ENCODE measurements around the gene FKBP10.

The FKBP10 gene

DNA sequence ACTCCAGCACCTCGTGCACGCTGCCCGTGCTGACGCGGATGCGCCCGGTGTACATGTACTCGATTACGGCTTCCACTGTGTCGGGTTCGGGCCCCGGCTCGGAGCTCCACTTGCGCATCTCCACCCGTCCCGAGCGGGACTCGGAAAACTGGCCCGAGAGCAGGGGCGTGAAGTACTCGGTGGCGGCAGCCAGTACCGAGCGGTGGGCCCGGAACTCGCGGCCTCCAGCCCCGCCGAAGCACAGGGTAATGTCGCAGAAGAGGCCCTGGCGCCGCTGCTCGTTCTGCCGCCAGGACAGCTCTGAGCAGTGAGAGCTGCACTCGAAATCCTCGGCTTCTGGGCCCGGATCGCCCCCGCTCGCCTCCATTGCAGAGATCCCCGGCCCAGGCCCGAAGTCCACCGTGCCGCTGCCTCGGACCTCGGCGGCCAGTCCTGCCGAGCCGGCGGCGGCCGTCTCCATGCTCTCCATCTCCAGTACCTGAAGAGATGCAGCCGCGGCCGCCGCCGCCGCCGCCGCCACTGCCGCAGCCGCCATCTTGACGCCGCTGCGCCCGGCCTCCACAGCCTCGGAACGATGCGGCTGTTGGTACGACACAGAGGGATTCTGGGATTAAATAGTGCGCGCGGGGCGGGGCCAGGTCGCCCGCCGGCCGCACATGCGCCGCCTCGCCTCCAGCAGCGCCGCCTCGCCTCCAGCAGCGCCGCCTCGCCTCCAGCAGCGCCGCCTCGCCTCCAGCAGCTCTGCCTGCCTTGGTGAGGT is 52.2 kb downstream of the FKBP10 start, which contains the start of gene KLHL11:
Gene KLHL11, minus strand, starts transcription at position 588 of the 760 bp plus-strand sequence. Its CDS starts 53 bp downstream, at position 535.
- TF ChIP-seq, protein P1, sequence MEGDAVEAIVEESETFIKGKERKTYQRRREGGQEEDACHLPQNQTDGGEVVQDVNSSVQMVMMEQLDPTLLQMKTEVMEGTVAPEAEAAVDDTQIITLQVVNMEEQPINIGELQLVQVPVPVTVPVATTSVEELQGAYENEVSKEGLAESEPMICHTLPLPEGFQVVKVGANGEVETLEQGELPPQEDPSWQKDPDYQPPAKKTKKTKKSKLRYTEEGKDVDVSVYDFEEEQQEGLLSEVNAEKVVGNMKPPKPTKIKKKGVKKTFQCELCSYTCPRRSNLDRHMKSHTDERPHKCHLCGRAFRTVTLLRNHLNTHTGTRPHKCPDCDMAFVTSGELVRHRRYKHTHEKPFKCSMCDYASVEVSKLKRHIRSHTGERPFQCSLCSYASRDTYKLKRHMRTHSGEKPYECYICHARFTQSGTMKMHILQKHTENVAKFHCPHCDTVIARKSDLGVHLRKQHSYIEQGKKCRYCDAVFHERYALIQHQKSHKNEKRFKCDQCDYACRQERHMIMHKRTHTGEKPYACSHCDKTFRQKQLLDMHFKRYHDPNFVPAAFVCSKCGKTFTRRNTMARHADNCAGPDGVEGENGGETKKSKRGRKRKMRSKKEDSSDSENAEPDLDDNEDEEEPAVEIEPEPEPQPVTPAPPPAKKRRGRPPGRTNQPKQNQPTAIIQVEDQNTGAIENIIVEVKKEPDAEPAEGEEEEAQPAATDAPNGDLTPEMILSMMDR (IDR thresholded peaks at IDR 0.05; ENCODE audit: insufficient read depth, low read length, poor library complexity, severe bottlenecking) = no peak
- peak within 1 kb of the TSS; percentile 98 for H3K4me3 ChIP-seq (replicated peaks; ENCODE audit: low read depth, low read length)
- DNase-seq (ENCODE audit: extremely low read depth, insufficient read length) = peak; percentile 93

DNA sequence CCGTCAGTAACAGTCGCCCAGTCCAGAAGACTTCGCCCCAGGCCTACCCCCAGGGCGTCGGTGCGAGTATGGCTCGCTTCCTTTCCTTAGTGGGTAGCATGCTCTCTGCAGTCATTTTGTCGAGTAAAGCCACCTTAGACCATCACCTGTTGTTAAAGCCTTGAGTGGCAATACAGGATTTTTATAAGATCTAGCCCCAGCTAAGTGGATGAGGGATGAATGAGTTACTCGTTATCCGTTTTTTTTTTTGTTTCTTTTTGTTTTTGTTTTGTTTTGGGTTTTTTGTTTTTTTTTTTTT is 52.7 kb downstream of the FKBP10 start:
- TF ChIP-seq, protein P1 (IDR thresholded peaks at IDR 0.05; ENCODE audit: insufficient read depth, low read length, poor library complexity, severe bottlenecking) = no peak
- Histone ChIP-seq H3K27me3 (replicated peaks; ENCODE audit: control insufficient read depth, insufficient read depth, low read length) (no peaks in the 10 kb centered on the region), H3K36me3 (ENCODE audit: control insufficient read depth, insufficient read depth, low read length) (peaks cover 3% of the 10 kb centered on the region), H3K4me3 (replicated peaks; ENCODE audit: low read depth, low read length) (peak overlapping the region; percentile 49)
- DNase-seq (ENCODE audit: extremely low read depth, insufficient read length) = no peak

More for the DNA sequence above, 52.2 kb downstream of the FKBP10 start, which contains the start of gene KLHL11:
- Histone ChIP-seq H3K27me3 (replicated peaks; ENCODE audit: control insufficient read depth, insufficient read depth, low read length) (no peaks in the 10 kb centered on the region), H3K36me3 (ENCODE audit: control insufficient read depth, insufficient read depth, low read length) (peaks cover under 1% of the 10 kb centered on the region)

DNA sequence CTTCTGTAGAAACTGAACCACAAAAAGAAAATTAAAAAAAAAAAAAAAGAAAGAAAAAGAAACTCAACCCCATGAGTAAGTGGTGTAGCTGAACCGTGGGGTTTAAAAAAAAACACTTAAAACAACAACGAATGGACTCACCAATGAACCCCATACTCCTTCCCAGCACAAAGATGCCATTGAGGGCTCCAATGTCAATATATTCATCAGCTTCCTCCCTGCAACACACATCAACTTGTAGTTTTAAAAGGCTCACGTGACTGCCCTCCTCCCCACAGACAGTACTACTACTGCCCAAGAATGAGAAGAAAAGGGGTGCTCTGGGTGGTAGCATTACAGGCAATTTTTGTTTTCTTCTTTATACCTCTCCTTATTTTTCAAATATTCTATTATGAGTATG is 55.8 kb downstream of the FKBP10 start:
- no peak for DNase-seq (ENCODE audit: extremely low read depth, insufficient read length)
- no peak overlapping the region for H3K4me3 ChIP-seq (replicated peaks; ENCODE audit: low read depth, low read length)
- TF ChIP-seq, protein P1 (IDR thresholded peaks at IDR 0.05; ENCODE audit: insufficient read depth, low read length, poor library complexity, severe bottlenecking) = no peak
- no peaks in the 10 kb centered on the region for H3K27me3 ChIP-seq (replicated peaks; ENCODE audit: control insufficient read depth, insufficient read depth, low read length)
- peaks cover 7% of the 10 kb centered on the region for H3K36me3 ChIP-seq (ENCODE audit: control insufficient read depth, insufficient read depth, low read length)

DNA sequence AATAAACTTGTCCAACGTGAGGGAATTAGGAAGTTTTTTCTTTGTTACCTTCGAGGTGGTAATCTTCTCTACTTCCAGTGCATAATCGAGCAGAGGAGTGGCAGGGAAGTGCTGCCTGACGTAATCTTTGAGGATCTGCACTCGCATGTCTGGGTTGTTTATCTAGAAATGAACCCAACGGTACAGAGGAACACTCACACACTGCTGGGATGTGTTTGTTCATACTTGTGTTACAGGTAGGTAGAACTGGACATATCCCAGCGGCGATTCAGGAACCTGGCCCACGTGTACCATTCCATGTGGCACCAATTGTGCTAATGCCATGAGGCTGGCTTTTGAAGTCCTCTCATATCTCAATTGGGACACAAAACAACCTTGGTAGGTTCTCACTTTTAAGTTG is 56.6 kb downstream of the FKBP10 start:
- no peak for DNase-seq (ENCODE audit: extremely low read depth, insufficient read length)
- Histone ChIP-seq H3K27me3 (replicated peaks; ENCODE audit: control insufficient read depth, insufficient read depth, low read length) (no peaks in the 10 kb centered on the region), H3K4me3 (replicated peaks; ENCODE audit: low read depth, low read length) (no peak overlapping the region), H3K36me3 (ENCODE audit: control insufficient read depth, insufficient read depth, low read length) (peaks cover 9% of the 10 kb centered on the region)
- TF ChIP-seq, protein P1 (IDR thresholded peaks at IDR 0.05; ENCODE audit: insufficient read depth, low read length, poor library complexity, severe bottlenecking) = no peak

DNA sequence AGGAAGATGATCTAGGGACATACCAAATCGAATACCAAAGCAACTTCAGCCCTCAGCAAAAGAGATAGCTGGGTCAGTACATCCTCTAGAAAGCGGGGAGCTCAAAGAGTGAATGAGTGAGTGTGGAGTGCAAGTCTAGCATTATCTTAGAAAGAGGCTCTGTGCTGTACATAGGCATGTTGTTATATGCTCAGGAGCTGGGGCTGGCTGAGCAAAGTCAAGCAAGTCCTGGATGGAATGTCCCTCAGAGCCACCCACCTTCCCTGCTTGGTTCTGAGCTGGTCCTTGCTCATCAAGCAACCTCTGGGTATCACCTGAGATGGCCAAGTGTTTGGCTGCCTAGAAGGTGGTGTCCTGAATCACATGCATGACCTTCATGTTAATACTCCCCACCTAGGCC is 57.3 kb downstream of the FKBP10 start:
- no peak for DNase-seq (ENCODE audit: extremely low read depth, insufficient read length)
- Histone ChIP-seq H3K27me3 (replicated peaks; ENCODE audit: control insufficient read depth, insufficient read depth, low read length) (no peaks in the 10 kb centered on the region), H3K4me3 (replicated peaks; ENCODE audit: low read depth, low read length) (no peak overlapping the region), H3K36me3 (ENCODE audit: control insufficient read depth, insufficient read depth, low read length) (peaks cover 9% of the 10 kb centered on the region)
- TF ChIP-seq, protein P1 (IDR thresholded peaks at IDR 0.05; ENCODE audit: insufficient read depth, low read length, poor library complexity, severe bottlenecking) = no peak
